Measurements from ENCODE around the gene TUBA1B.
"Not testable (repeated sequence)": the region's sequence is repeated elsewhere in the genome, so short reads cannot be mapped to it uniquely, and the experiment has no call there.

Gene TUBA1B

GRCh38 chr12:49129332-49130150 lies 1.7 kb downstream of the TUBA1B start:
- Histone ChIP-seq H2BK5ac (ENCODE audit: low read depth, low read length, poor library complexity, severe bottlenecking) (no peak overlapping the region), H3K18ac (ENCODE audit: low read depth in 1 of 2, low read length in 2 of 2) (peak overlapping the region in 1 of 2 experiments; percentile 64), H3K4ac (ENCODE audit: low read depth in 1 of 2, low read length in 2 of 2) (no peak overlapping the region), H3K23ac (ENCODE audit: low read length in 2 of 2) (no peak overlapping the region), H3K4me1 (ENCODE audit: control insufficient read depth, insufficient read depth, low read depth, low read length) (peaks cover 6% of the 10 kb centered on the region), H2AK5ac (ENCODE audit: low read length, severe bottlenecking) (no peak overlapping the region), H3K14ac (ENCODE audit: low read length in 2 of 2) (no peak overlapping the region), H2AFZ (ENCODE audit: low read depth, low read length) (no peak overlapping the region), H2BK120ac (ENCODE audit: low read depth, low read length) (peak overlapping the region; percentile 34), H3K9me3 (ENCODE audit: control insufficient read depth, low read length) (no peaks in the 10 kb centered on the region), H3K27ac (ENCODE audit: low read length, poor library complexity, severe bottlenecking) (peak overlapping the region; percentile 97), H2BK12ac (ENCODE audit: low read length in 2 of 2) (no peak overlapping the region), H3K79me1 (replicated peaks; ENCODE audit: low read length, poor library complexity, severe bottlenecking) (peaks cover 5% of the 10 kb centered on the region), H3K4me3 (ENCODE audit: insufficient read depth in 1 of 2, low read depth in 1 of 2, low read length in 2 of 2) (peak overlapping the region; percentile 84 to 89), H3K36me3 (ENCODE audit: control insufficient read depth in 1 of 2, insufficient read depth in 2 of 2, low read depth in 1 of 2, low read length in 2 of 2) (peaks cover 13 to 29% of the 10 kb centered on the region in 2 experiments), H3K27me3 (ENCODE audit: control insufficient read depth in 1 of 2, insufficient read depth in 1 of 2, low read length in 2 of 2) (no peaks in the 10 kb centered on the region), H4K91ac (ENCODE audit: low read length) (no peak overlapping the region), H3K9ac (ENCODE audit: low read length) (peak overlapping the region; percentile 95), H3K4me2 (ENCODE audit: low read length, poor library complexity, severe bottlenecking) (peak overlapping the region; percentile 87), H2BK15ac (ENCODE audit: low read depth, poor library complexity, severe bottlenecking) (no peak overlapping the region), H4K8ac (ENCODE audit: low read length) (peak overlapping the region; percentile 69)
- DNase-seq = no peak
- WGBS = 68% methylated on average over 15 of the region's 18 CpGs

GRCh38 chr12:49127971-49128370 lies 3.2 kb downstream of the TUBA1B start:
- not testable (repeated sequence) for H3K4me1 ChIP-seq (ENCODE audit: control insufficient read depth, insufficient read depth, low read depth, low read length); H2BK5ac ChIP-seq (ENCODE audit: low read depth, low read length, poor library complexity, severe bottlenecking); H2AFZ ChIP-seq (ENCODE audit: low read depth, low read length); H3K18ac ChIP-seq (ENCODE audit: low read depth in 1 of 2, low read length in 2 of 2); H4K8ac ChIP-seq (ENCODE audit: low read length); H3K27me3 ChIP-seq (ENCODE audit: control insufficient read depth in 1 of 2, insufficient read depth in 1 of 2, low read length in 2 of 2); H3K27ac ChIP-seq (ENCODE audit: low read length, poor library complexity, severe bottlenecking); H2BK120ac ChIP-seq (ENCODE audit: low read depth, low read length); H4K91ac ChIP-seq (ENCODE audit: low read length); H3K23ac ChIP-seq (ENCODE audit: low read length in 2 of 2); DNase-seq; H3K4me2 ChIP-seq (ENCODE audit: low read length, poor library complexity, severe bottlenecking); H3K9me3 ChIP-seq (ENCODE audit: control insufficient read depth, low read length); H2BK12ac ChIP-seq (ENCODE audit: low read length in 2 of 2); H2BK15ac ChIP-seq (ENCODE audit: low read depth, poor library complexity, severe bottlenecking); H3K14ac ChIP-seq (ENCODE audit: low read length in 2 of 2); H2AK5ac ChIP-seq (ENCODE audit: low read length, severe bottlenecking); H3K4me3 ChIP-seq (ENCODE audit: insufficient read depth in 1 of 2, low read depth in 1 of 2, low read length in 2 of 2); H3K79me1 ChIP-seq (replicated peaks; ENCODE audit: low read length, poor library complexity, severe bottlenecking); H3K4ac ChIP-seq (ENCODE audit: low read depth in 1 of 2, low read length in 2 of 2)
- WGBS = 100% methylated on average over 1 of the region's 8 CpGs
- Histone ChIP-seq H3K36me3 (ENCODE audit: control insufficient read depth in 1 of 2, insufficient read depth in 2 of 2, low read depth in 1 of 2, low read length in 2 of 2) (peaks cover 13 to 29% of the 10 kb centered on the region in 2 experiments), H3K9ac (ENCODE audit: low read length) (peak overlapping the region; percentile 2)

- Histone ChIP-seq H3K14ac (ENCODE audit: low read length in 2 of 2) (no peak overlapping the region), H3K4me2 (ENCODE audit: low read length, poor library complexity, severe bottlenecking) (no peak overlapping the region), H3K23ac (ENCODE audit: low read length in 2 of 2) (no peak overlapping the region), H2AK5ac (ENCODE audit: low read length, severe bottlenecking) (no peak overlapping the region), H2BK5ac (ENCODE audit: low read depth, low read length, poor library complexity, severe bottlenecking) (no peak overlapping the region), H3K4ac (ENCODE audit: low read depth in 1 of 2, low read length in 2 of 2) (no peak overlapping the region), H3K27me3 (ENCODE audit: control insufficient read depth in 1 of 2, insufficient read depth in 1 of 2, low read length in 2 of 2) (no peaks in the 10 kb centered on the region), H2AFZ (ENCODE audit: low read depth, low read length) (no peak overlapping the region), H2BK15ac (ENCODE audit: low read depth, poor library complexity, severe bottlenecking) (no peak overlapping the region), H4K8ac (ENCODE audit: low read length) (no peak overlapping the region), H3K79me1 (replicated peaks; ENCODE audit: low read length, poor library complexity, severe bottlenecking) (peaks cover 3% of the 10 kb centered on the region), H3K9me3 (ENCODE audit: control insufficient read depth, low read length) (no peaks in the 10 kb centered on the region), H2BK120ac (ENCODE audit: low read depth, low read length) (no peak overlapping the region), H3K18ac (ENCODE audit: low read depth in 1 of 2, low read length in 2 of 2) (no peak overlapping the region), H2BK12ac (ENCODE audit: low read length in 2 of 2) (no peak overlapping the region), H3K4me1 (ENCODE audit: control insufficient read depth, insufficient read depth, low read depth, low read length) (peaks cover 6% of the 10 kb centered on the region), H4K91ac (ENCODE audit: low read length) (no peak overlapping the region), H3K36me3 (ENCODE audit: control insufficient read depth in 1 of 2, insufficient read depth in 2 of 2, low read depth in 1 of 2, low read length in 2 of 2) (peaks cover 13 to 29% of the 10 kb centered on the region in 2 experiments), H3K27ac (ENCODE audit: low read length, poor library complexity, severe bottlenecking) (peak overlapping the region; percentile 10), H3K9ac (ENCODE audit: low read length) (peak overlapping the region; percentile 2), H3K4me3 (ENCODE audit: insufficient read depth in 1 of 2, low read depth in 1 of 2, low read length in 2 of 2) (no peak overlapping the region)
- WGBS = 82% methylated on average over 4 of the region's 4 CpGs
- no peak for DNase-seq
Measured at GRCh38 chr12:49126852-49127763, 4.1 kb downstream of the TUBA1B start.
